SU-DHL-6 (cell line): ENCODE measurements around the gene BNIP5.

Source experiments
- H2AFZ ChIP-seq: fragments of 200-600 bp; sonication (generic); 2 replicates; pipeline ENCODE4 v1.6.1; 2014; ENCODE audit warnings: low read depth, mild to moderate bottlenecking, moderate library complexity, mixed read lengths, antibody characterized with exemption, low read length; ENCODE audit not compliant: severe bottlenecking
- H3F3A ChIP-seq: fragments of 200-600 bp; shearing (Covaris generic); 2 replicates; pipeline ENCODE4 v1.6.0; 2016; ENCODE audit warnings: antibody characterized with exemption, mild to moderate bottlenecking; ENCODE audit not compliant: insufficient read depth
- H3K27ac ChIP-seq: fragments of 200-600 bp; sonication (generic); 2 replicates; pipeline ENCODE4 v1.5.1; 2016; ENCODE audit warnings: low read depth, mild to moderate bottlenecking, low read length, moderate library complexity, mixed read lengths
- H3K27me3 ChIP-seq: fragments of 200-600 bp; sonication (generic), shearing (Covaris generic); 2 replicates; pipeline ENCODE4 v1.6.0; 2014; ENCODE audit warnings: mild to moderate bottlenecking, low read length
- H3K36me3 ChIP-seq: fragments of 200-600 bp; sonication (generic); 2 replicates; pipeline ENCODE4 v1.6.1; 2014; ENCODE audit warnings: mild to moderate bottlenecking, low read length, mixed read lengths
- H3K4me2 ChIP-seq: fragments of 300-600, 200-600 bp; shearing (Covaris generic), sonication (generic); 2 replicates; pipeline ENCODE4 v1.6.0; 2014; ENCODE audit warnings: low read length, low read depth, mild to moderate bottlenecking; ENCODE audit not compliant: poor library complexity, severe bottlenecking
- H3K4me3 ChIP-seq: fragments of 200-600 bp; sonication (generic); 2 replicates; pipeline ENCODE4 v1.5.1; 2014; ENCODE audit warnings: antibody characterized with exemption, low read length, mild to moderate bottlenecking, mixed read lengths; ENCODE audit not compliant: insufficient read depth, poor library complexity, severe bottlenecking
- H3K79me2 ChIP-seq: fragments of 200-600 bp; sonication (generic); 2 replicates; pipeline ENCODE4 v1.6.1; 2014; ENCODE audit warnings: mild to moderate bottlenecking, low read length, moderate library complexity; ENCODE audit not compliant: insufficient read depth
- H3K9ac ChIP-seq: fragments of 200-600 bp; sonication (generic); 2 replicates; pipeline ENCODE4 v1.7.0; 2014; ENCODE audit warnings: mild to moderate bottlenecking, low read length
- H3K9me2 ChIP-seq: fragments of 200-600 bp; sonication (generic); replicated peaks from 2 replicates; pipeline ENCODE4 v1.6.1; 2014; ENCODE audit warnings: low read length; ENCODE audit not compliant: insufficient read depth
- H3K9me3 ChIP-seq: fragments of 200-600 bp; sonication (generic); 2 replicates; pipeline ENCODE4 v1.6.1; 2014; ENCODE audit warnings: low read length, mixed read lengths; ENCODE audit not compliant: insufficient read depth
- H4K20me1 ChIP-seq: fragments of 200-600 bp; sonication (generic); 2 replicates; pipeline ENCODE4 v1.6.1; 2014; ENCODE audit warnings: low read depth, mild to moderate bottlenecking, antibody characterized with exemption, low read length, moderate library complexity, mixed read lengths
- CTCF ChIP-seq: fragments of 200-600 bp; sonication (generic); IDR thresholded peaks from one replicate; pipeline ENCODE4 v1.5.1; 2017; ENCODE audit warnings: antibody characterized with exemption, mild to moderate bottlenecking, low read length, moderate library complexity; ENCODE audit not compliant: insufficient read depth, poor library complexity, severe bottlenecking
- EZH2phosphoT487 ChIP-seq: fragments of 200-600 bp; sonication (generic), shearing (Covaris generic); conservative IDR thresholded peaks from 2 replicates; pipeline ENCODE4 v1.6.1; 2018; ENCODE audit warnings: mild to moderate bottlenecking, antibody characterized with exemption, low read length, moderate library complexity, mixed read lengths

The BNIP5 gene

GRCh38 chr6:36284359-36284758, 52.3 kb downstream of the BNIP5 start:
- no peak overlapping the region for H2AFZ ChIP-seq
- no peaks in the 10 kb centered on the region for H4K20me1 ChIP-seq
- no peaks in the 10 kb centered on the region for H3K9me3 ChIP-seq
- H3K4me2 ChIP-seq = no peak overlapping the region
- H3K9me2 ChIP-seq = no peaks in the 10 kb centered on the region
- no peak overlapping the region for H3K4me3 ChIP-seq
- H3K36me3 ChIP-seq = no peaks in the 10 kb centered on the region
- H3K27me3 ChIP-seq = peaks cover 3% of the 10 kb centered on the region; the same call in 1 of the 2 replicates
- TF ChIP-seq EZH2phosphoT487 (no peak), CTCF (no peak)
- H3K27ac ChIP-seq = no peak overlapping the region
- H3F3A ChIP-seq = no peaks in the 10 kb centered on the region
- H3K9ac ChIP-seq = no peak overlapping the region
- no peaks in the 10 kb centered on the region for H3K79me2 ChIP-seq

- no peaks in the 10 kb centered on the region for H3K36me3 ChIP-seq
- no peaks in the 10 kb centered on the region for H3K79me2 ChIP-seq
- H3K9ac ChIP-seq = no peak overlapping the region
- no peaks in the 10 kb centered on the region for H3F3A ChIP-seq
- H3K4me2 ChIP-seq = no peak overlapping the region
- H3K9me2 ChIP-seq = no peaks in the 10 kb centered on the region
- no peak overlapping the region for H3K27ac ChIP-seq
- H3K4me3 ChIP-seq = no peak overlapping the region
- no peak for TF ChIP-seq EZH2phosphoT487
- TF ChIP-seq CTCF = no peak
- H4K20me1 ChIP-seq = no peaks in the 10 kb centered on the region
- H3K9me3 ChIP-seq = no peaks in the 10 kb centered on the region
- H2AFZ ChIP-seq = no peak overlapping the region
- H3K27me3 ChIP-seq = peaks cover 3% of the 10 kb centered on the region; the same call in 1 of the 2 replicates
Measured at GRCh38 chr6:36283608-36284007, 53.1 kb downstream of the BNIP5 start.

GRCh38 chr6:36280983-36281382, 55.7 kb downstream of the BNIP5 start:
- Histone ChIP-seq H3K9me2 (no peaks in the 10 kb centered on the region), H3K27me3 (peaks cover 3% of the 10 kb centered on the region; the same call in 1 of the 2 replicates), H3K36me3 (no peaks in the 10 kb centered on the region), H3K9ac (no peak overlapping the region), H3K9me3 (no peaks in the 10 kb centered on the region), H3K4me3 (no peak overlapping the region), H3K4me2 (no peak overlapping the region), H3K79me2 (no peaks in the 10 kb centered on the region), H2AFZ (no peak overlapping the region), H3F3A (no peaks in the 10 kb centered on the region), H4K20me1 (no peaks in the 10 kb centered on the region), H3K27ac (no peak overlapping the region)
- TF ChIP-seq EZH2phosphoT487 (no peak), CTCF (no peak)

- Histone ChIP-seq H3K4me3 (no peak overlapping the region), H3K36me3 (no peaks in the 10 kb centered on the region), H3F3A (no peaks in the 10 kb centered on the region), H3K27ac (no peak overlapping the region), H3K79me2 (no peaks in the 10 kb centered on the region), H3K27me3 (peaks cover 3% of the 10 kb centered on the region; the same call in 1 of the 2 replicates), H3K9me2 (no peaks in the 10 kb centered on the region), H4K20me1 (no peaks in the 10 kb centered on the region), H3K9me3 (no peaks in the 10 kb centered on the region), H3K4me2 (no peak overlapping the region), H3K9ac (no peak overlapping the region), H2AFZ (no peak overlapping the region)
- no peak for TF ChIP-seq EZH2phosphoT487
Measured at GRCh38 chr6:36280467-36280866, 56.2 kb downstream of the BNIP5 start.
